Smooth muscle cell (in vitro differentiated cells): Measurements from ENCODE around the gene PACRGL. TPM values are rescaled to one million over a fixed set of nuclear protein-coding genes. Genes with fewer than 3 reads are reported as not detected.

Experiments used
- DNase-seq: peaks from one replicate; lab custom pipeline; 2025; ENCODE audit not compliant: unreplicated experiment; lab: John Stamatoyannopoulos, UW
- H2AFZ ChIP-seq: fragments of 200-600 bp; sonication (generic); 2 replicates; pipeline ENCODE4 v1.6.0; 2016; ENCODE audit warnings: antibody characterized with exemption, low read depth, mild to moderate bottlenecking
- H3F3A ChIP-seq: fragments of 200-600 bp; sonication (generic); 2 replicates; pipeline ENCODE4 v1.6.0; 2017; ENCODE audit warnings: antibody characterized with exemption, low read depth
- H3K27ac ChIP-seq: fragments of 200-600 bp; sonication (generic); 2 replicates; pipeline ENCODE4 v1.5.1; 2016; ENCODE audit warnings: low read depth, mild to moderate bottlenecking
- H3K27me3 ChIP-seq: fragments of 200-600 bp; sonication (generic); 2 replicates; pipeline ENCODE4 v1.6.1; 2016; ENCODE audit warnings: low read depth, mild to moderate bottlenecking
- H3K36me3 ChIP-seq: fragments of 200-600 bp; sonication (generic); 2 replicates; pipeline ENCODE4 v1.5.1; 2016; ENCODE audit warnings: low read depth
- H3K4me1 ChIP-seq: fragments of 200-600 bp; sonication (generic); 2 replicates; pipeline ENCODE4 v1.5.1; 2016; ENCODE audit warnings: low read depth
- H3K4me2 ChIP-seq: fragments of 200-600 bp; sonication (generic); 2 replicates; pipeline ENCODE4 v1.6.0; 2016; ENCODE audit warnings: mild to moderate bottlenecking
- H3K4me3 ChIP-seq: fragments of 200-600 bp; sonication (generic); 2 replicates; pipeline ENCODE4 v1.5.1; 2016; ENCODE audit warnings: mild to moderate bottlenecking
- H3K79me2 ChIP-seq: fragments of 200-600 bp; sonication (generic); 2 replicates; pipeline ENCODE4 v1.6.0; 2016; ENCODE audit warnings: low read depth, mild to moderate bottlenecking
- H3K9ac ChIP-seq: fragments of 200-600 bp; sonication (generic); 2 replicates; pipeline ENCODE4 v1.6.0; 2016; ENCODE audit warnings: low read depth
- H3K9me3 ChIP-seq: fragments of 200-600 bp; sonication (generic); replicated peaks from 2 replicates; pipeline ENCODE4 v1.5.1; 2016; ENCODE audit warnings: low read depth
- H4K20me1 ChIP-seq: fragments of 200-600 bp; sonication (generic); 2 replicates; pipeline ENCODE4 v1.6.0; 2016; ENCODE audit warnings: low read depth
- WGBS: methylation state at CpG from one replicate; pipeline ENCODE4 v1.1.7; 2016; ENCODE audit warnings: low lambda C conversion rate; 5-methylcytosine and 5-hydroxymethylcytosine counted together
- polyA plus RNA-seq: library from polyadenylated mRNA; unstranded; fragments of >200 nt; fragmentation: Nextera tagmentation; extraction: Ambion mirVana; gene quantifications from 2 replicates; pipeline ENCODE4 v1.2.1, GENCODE V29; 2016
- total RNA-seq: library from RNA; depleted of rRNA; stranded (reverse); fragments of >200 nt; gene quantifications from 2 replicates; pipeline ENCODE4 v1.2.3, GENCODE V29; 2014
- TF ChIP-seq, protein P1 (sequence below): fragments of 200-600 bp; sonication (generic); IDR thresholded peaks from 2 replicates; pipeline ENCODE4 v1.5.1; 2017; ENCODE audit warnings: borderline replicate concordance, mild to moderate bottlenecking, antibody characterized with exemption; ENCODE audit not compliant: insufficient read depth, poor library complexity, severe bottlenecking

The PACRGL gene
- total and polyA plus RNA-seq, 2 experiments from 2014 or later: 9.1 to 19.9 TPM

DNA sequence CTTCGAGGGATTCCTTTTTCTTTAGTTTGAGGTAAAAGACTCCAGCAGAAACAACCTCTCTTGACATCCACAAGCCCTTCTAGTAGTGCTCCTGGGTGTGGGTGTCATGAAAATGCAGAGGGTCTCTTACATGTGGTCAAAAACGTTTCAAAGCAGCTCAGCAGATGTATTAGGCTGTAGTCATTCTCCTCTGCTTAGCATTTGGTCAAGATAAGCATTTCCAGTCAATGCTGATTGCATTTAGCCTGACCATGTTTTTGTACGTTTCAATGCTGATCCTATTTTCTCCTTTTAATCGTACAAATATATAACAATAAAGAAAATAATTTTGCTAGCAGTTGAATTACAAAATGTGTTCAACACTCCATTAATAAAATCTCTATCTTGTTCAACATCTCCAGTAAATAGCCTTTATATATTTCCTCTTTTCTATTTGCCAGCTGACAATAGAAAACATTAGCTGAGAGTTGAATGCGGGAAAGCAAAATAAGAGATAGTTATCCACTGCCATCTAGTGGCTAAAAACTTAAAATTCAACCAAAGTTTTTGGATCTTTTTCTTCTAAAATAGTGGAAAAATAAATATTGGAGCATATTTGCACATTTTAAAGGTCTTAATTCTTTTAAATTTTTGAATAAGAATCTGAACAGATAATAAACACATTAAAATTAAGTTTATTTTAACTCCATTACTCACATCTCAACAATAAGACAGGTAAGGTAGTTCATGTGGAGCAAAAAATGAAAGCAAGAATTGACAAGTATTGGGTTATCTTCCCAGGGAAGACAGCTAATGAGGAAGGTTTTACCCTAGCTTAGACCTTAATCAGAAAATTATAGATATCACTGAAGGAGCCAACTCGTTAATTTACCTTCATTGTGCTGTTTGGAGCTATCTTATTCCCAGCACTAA lies 15.2 kb upstream of the PACRGL start:
- H3K79me2 ChIP-seq: no peaks in the 10 kb centered on the region
- H3K9me3 ChIP-seq: no peaks in the 10 kb centered on the region
- WGBS: 25% methylated on average over 6 of the region's 6 CpGs
- DNase-seq: no peak
- H3K4me2 ChIP-seq: peak overlapping the region; percentile 75
- no peak overlapping the region for H3K9ac ChIP-seq
- no peaks in the 10 kb centered on the region for H3K27me3 ChIP-seq
- no peaks in the 10 kb centered on the region for H3F3A ChIP-seq
- no peaks in the 10 kb centered on the region for H4K20me1 ChIP-seq
- peak overlapping the region; percentile 23 for H2AFZ ChIP-seq
- no peaks in the 10 kb centered on the region for H3K36me3 ChIP-seq
- H3K4me3 ChIP-seq: peak overlapping the region; percentile 28
- no peaks in the 10 kb centered on the region for H3K4me1 ChIP-seq
- no peak overlapping the region for H3K27ac ChIP-seq
- TF ChIP-seq, protein P1, sequence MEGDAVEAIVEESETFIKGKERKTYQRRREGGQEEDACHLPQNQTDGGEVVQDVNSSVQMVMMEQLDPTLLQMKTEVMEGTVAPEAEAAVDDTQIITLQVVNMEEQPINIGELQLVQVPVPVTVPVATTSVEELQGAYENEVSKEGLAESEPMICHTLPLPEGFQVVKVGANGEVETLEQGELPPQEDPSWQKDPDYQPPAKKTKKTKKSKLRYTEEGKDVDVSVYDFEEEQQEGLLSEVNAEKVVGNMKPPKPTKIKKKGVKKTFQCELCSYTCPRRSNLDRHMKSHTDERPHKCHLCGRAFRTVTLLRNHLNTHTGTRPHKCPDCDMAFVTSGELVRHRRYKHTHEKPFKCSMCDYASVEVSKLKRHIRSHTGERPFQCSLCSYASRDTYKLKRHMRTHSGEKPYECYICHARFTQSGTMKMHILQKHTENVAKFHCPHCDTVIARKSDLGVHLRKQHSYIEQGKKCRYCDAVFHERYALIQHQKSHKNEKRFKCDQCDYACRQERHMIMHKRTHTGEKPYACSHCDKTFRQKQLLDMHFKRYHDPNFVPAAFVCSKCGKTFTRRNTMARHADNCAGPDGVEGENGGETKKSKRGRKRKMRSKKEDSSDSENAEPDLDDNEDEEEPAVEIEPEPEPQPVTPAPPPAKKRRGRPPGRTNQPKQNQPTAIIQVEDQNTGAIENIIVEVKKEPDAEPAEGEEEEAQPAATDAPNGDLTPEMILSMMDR: peak; percentile 69

DNA sequence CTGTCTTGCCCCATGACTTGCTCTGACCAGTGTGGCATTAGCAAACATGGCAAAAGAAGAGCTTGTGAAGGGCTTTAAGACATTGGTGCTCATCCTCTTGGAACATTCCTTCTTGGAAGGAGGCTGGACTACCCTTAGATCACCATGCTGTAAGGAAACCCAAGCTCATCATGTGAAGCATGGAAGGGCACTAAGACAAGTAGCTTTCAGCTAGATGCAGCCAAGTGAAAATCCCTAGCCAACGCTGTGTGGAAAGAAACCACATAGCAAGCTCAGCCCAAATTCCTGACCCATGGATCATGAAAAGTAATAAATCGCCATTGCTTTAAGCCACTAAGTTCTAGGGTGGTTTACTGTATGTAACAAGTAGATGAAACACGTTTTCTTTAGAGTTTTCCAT lies 12.4 kb upstream of the PACRGL start:
- no peaks in the 10 kb centered on the region for H3K4me1 ChIP-seq
- TF ChIP-seq, protein P1: no peak
- no peaks in the 10 kb centered on the region for H3K36me3 ChIP-seq
- H3K4me2 ChIP-seq: peak overlapping the region; percentile 51
- H2AFZ ChIP-seq: no peak overlapping the region
- no peak overlapping the region for H3K9ac ChIP-seq
- WGBS: 10% methylated on average over 3 of the region's 3 CpGs
- no peaks in the 10 kb centered on the region for H3F3A ChIP-seq
- no peaks in the 10 kb centered on the region for H3K27me3 ChIP-seq
- H3K27ac ChIP-seq: peak overlapping the region; percentile 2
- no peaks in the 10 kb centered on the region for H3K79me2 ChIP-seq
- H3K4me3 ChIP-seq: no peak overlapping the region
- H3K9me3 ChIP-seq: no peaks in the 10 kb centered on the region
- no peaks in the 10 kb centered on the region for H4K20me1 ChIP-seq
- no peak for DNase-seq

DNA sequence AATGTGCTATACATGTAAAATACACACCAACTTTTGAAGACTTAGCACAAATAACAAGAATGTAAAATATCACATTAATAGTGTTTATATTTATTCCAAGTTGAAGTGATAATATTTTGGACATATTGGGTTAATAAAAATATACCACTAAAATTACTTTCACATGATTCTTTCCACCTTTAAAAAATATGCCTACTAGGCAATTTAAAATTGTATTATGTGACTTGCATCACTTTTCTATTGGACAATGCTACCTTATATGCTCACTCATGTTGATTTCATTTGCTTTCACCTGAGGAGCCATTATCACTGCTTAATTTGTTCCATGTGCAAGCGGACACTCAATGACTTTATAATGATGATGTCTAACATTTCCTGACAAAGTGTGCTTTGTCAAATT lies 3.4 kb upstream of the PACRGL start:
- TF ChIP-seq, protein P1: no peak
- H3K9ac ChIP-seq: no peak overlapping the region
- H2AFZ ChIP-seq: no peak overlapping the region
- no peaks in the 10 kb centered on the region for H3F3A ChIP-seq
- H3K4me1 ChIP-seq: peaks cover 15% of the 10 kb centered on the region
- DNase-seq: no peak
- H4K20me1 ChIP-seq: no peaks in the 10 kb centered on the region
- no peaks in the 10 kb centered on the region for H3K27me3 ChIP-seq
- no peak overlapping the region for H3K27ac ChIP-seq
- peaks cover 15% of the 10 kb centered on the region for H3K79me2 ChIP-seq
- H3K4me2 ChIP-seq: no peak overlapping the region
- no peaks in the 10 kb centered on the region for H3K9me3 ChIP-seq
- H3K36me3 ChIP-seq: no peaks in the 10 kb centered on the region
- H3K4me3 ChIP-seq: no peak overlapping the region
- 100% methylated on average over 1 of the region's 1 CpG for WGBS
